HEK293 (cell line): ENCODE measurements around the gene SYNE2.

ENCODE experiments used
- CTCF ChIA-PET: fragments of 350-600 bp; formaldehyde crosslinking; extraction: SDS; loops from one replicate; lab custom pipeline; 2021; ENCODE audit warnings: antibody characterized with exemption; lab: Yijun Ruan, JAX
- POLR2A ChIA-PET: fragments of 300-600 bp; formaldehyde crosslinking; extraction: SDS; loops from one replicate; lab custom pipeline; 2020; ENCODE audit warnings: antibody characterized with exemption, inconsistent platforms; lab: Yijun Ruan, JAX
- H3K27ac ChIP-seq: fragments of 200-500 bp; sonication (Bioruptor generic); 2 replicates; pipeline ENCODE4 v1.5.1; 2014; ENCODE audit warnings: low read depth, low read length, control low read depth, inconsistent platforms; ENCODE audit errors: extremely low read depth
- H3K36me3 ChIP-seq, 2 experiments: fragments of 200-500 bp in 1 of 2; sonication (Bioruptor generic) in 1 of 2; 1 replicate in 1 of 2; 2 replicates in 1 of 2; pipeline ENCODE4 v1.5.1; 2014 to 2017; ENCODE audit warnings: inconsistent platforms in 2 of 2, low read length in 2 of 2; ENCODE audit not compliant: control insufficient read depth in 2 of 2, insufficient read depth in 1 of 2
- H3K4me1 ChIP-seq: fragments of 200-500 bp; sonication (Bioruptor generic); 2 replicates; pipeline ENCODE4 v1.5.1; 2014; ENCODE audit warnings: mild to moderate bottlenecking, low read length, inconsistent platforms; ENCODE audit not compliant: control insufficient read depth, insufficient read depth
- H3K4me3 ChIP-seq: 2 replicates; pipeline ENCODE4 v1.5.1; 2011; ENCODE audit warnings: low read depth, mild to moderate bottlenecking, control low read depth, low read length, moderate library complexity
- H3K9me3 ChIP-seq: fragments of 200-500 bp; sonication (Bioruptor generic); 2 replicates; pipeline ENCODE4 v1.5.1; 2014; ENCODE audit warnings: low read depth, low read length, inconsistent platforms; ENCODE audit not compliant: control insufficient read depth, insufficient read depth
- KLF10 ChIP-seq: fragments of 450-650 bp; IDR thresholded peaks from 2 replicates; pipeline ENCODE4 v1.5.1; 2018; ENCODE audit warnings: missing biosample characterization, mild to moderate bottlenecking, missing genetic modification characterization
- KLF7 ChIP-seq: fragments of 450-650 bp; formaldehyde crosslinking; IDR thresholded peaks from 2 replicates; pipeline ENCODE4 v1.5.1; 2016; ENCODE audit warnings: missing biosample characterization, missing genetic modification characterization, borderline replicate concordance
- KLF9 ChIP-seq: fragments of 450-650 bp; formaldehyde crosslinking; IDR thresholded peaks from 2 replicates; pipeline ENCODE4 v1.5.1; 2016; ENCODE audit warnings: missing biosample characterization, missing genetic modification characterization, low read depth
- MEIS1 ChIP-seq: sonication (generic); formaldehyde crosslinking; IDR thresholded peaks from 2 replicates; pipeline ENCODE4 v1.8.1; 2022; ENCODE audit warnings: missing genetic modification reagents, mild to moderate bottlenecking, borderline replicate concordance
- OSR2 ChIP-seq: fragments of 450-650 bp; formaldehyde crosslinking; IDR thresholded peaks from 2 replicates; pipeline ENCODE4 v1.5.1; 2016; ENCODE audit warnings: missing biosample characterization, missing genetic modification characterization
- OVOL3 ChIP-seq: fragments of 450-650 bp; formaldehyde crosslinking; IDR thresholded peaks from 2 replicates; pipeline ENCODE4 v1.5.1; 2016; ENCODE audit warnings: missing biosample characterization, missing genetic modification characterization
- SP2 ChIP-seq: fragments of 450-650 bp; formaldehyde crosslinking; IDR thresholded peaks from 2 replicates; pipeline ENCODE4 v1.5.1; 2016; ENCODE audit warnings: missing biosample characterization, missing genetic modification characterization
- ZNF112 ChIP-seq: fragments of 450-650 bp; formaldehyde crosslinking; IDR thresholded peaks from 2 replicates; pipeline ENCODE4 v1.5.0; 2017; ENCODE audit warnings: missing biosample characterization, missing genetic modification characterization
- ZNF169 ChIP-seq: fragments of 450-650 bp; formaldehyde crosslinking; IDR thresholded peaks from 2 replicates; pipeline ENCODE4 v1.5.1; 2016; ENCODE audit warnings: missing biosample characterization, missing genetic modification characterization
- ZNF175 ChIP-seq: fragments of 450-650 bp; formaldehyde crosslinking; IDR thresholded peaks from 2 replicates; pipeline ENCODE4 v1.5.1; 2016; ENCODE audit warnings: missing biosample characterization, missing genetic modification characterization
- ZNF2 ChIP-seq: fragments of 450-650 bp; formaldehyde crosslinking; IDR thresholded peaks from 2 replicates; pipeline ENCODE4 v1.5.1; 2016; ENCODE audit warnings: missing biosample characterization, missing genetic modification characterization
- ZNF302 ChIP-seq: fragments of 450-650 bp; formaldehyde crosslinking; IDR thresholded peaks from 2 replicates; pipeline ENCODE4 v1.5.1; 2016; ENCODE audit warnings: missing biosample characterization, missing genetic modification characterization, low read depth
- ZNF558 ChIP-seq: fragments of 450-650 bp; formaldehyde crosslinking; IDR thresholded peaks from 2 replicates; pipeline ENCODE4 v1.5.1; 2016; ENCODE audit warnings: missing biosample characterization, missing genetic modification characterization
- ZNF600 ChIP-seq: fragments of 450-650 bp; formaldehyde crosslinking; IDR thresholded peaks from 2 replicates; pipeline ENCODE4 v1.5.1; 2016; ENCODE audit warnings: missing biosample characterization, missing genetic modification characterization
- ZNF626 ChIP-seq: fragments of 450-650 bp; sonication (Bioruptor Pico); formaldehyde crosslinking; IDR thresholded peaks from 2 replicates; pipeline ENCODE4 v1.5.1; 2018; ENCODE audit warnings: missing biosample characterization, missing genetic modification characterization, inconsistent platforms
- ZNF629 ChIP-seq: fragments of 450-650 bp; formaldehyde crosslinking; IDR thresholded peaks from 2 replicates; pipeline ENCODE4 v1.5.1; 2017; ENCODE audit warnings: missing biosample characterization, missing genetic modification characterization
- ZNF76 ChIP-seq: fragments of 450-650 bp; formaldehyde crosslinking; IDR thresholded peaks from 2 replicates; pipeline ENCODE4; 2016; ENCODE audit warnings: low read depth, missing biosample characterization, missing genetic modification characterization, borderline replicate concordance
- ZNF830 ChIP-seq: fragments of 450-650 bp; IDR thresholded peaks from 2 replicates; pipeline ENCODE4 v1.5.0; 2018; ENCODE audit warnings: missing biosample characterization, missing genetic modification characterization, low read depth, mild to moderate bottlenecking, moderate library complexity
- TF ChIP-seq, protein P1 (sequence below): fragments of 450-650 bp; formaldehyde crosslinking; IDR thresholded peaks from 2 replicates; pipeline ENCODE4 v1.5.1; 2017; ENCODE audit warnings: missing biosample characterization, missing genetic modification characterization
- TF ChIP-seq, protein P2 (sequence below): fragments of 450-650 bp; formaldehyde crosslinking; IDR thresholded peaks from 2 replicates; pipeline ENCODE4 v1.5.1; 2016; ENCODE audit warnings: missing biosample characterization, missing genetic modification characterization

The SYNE2 gene

DNA sequence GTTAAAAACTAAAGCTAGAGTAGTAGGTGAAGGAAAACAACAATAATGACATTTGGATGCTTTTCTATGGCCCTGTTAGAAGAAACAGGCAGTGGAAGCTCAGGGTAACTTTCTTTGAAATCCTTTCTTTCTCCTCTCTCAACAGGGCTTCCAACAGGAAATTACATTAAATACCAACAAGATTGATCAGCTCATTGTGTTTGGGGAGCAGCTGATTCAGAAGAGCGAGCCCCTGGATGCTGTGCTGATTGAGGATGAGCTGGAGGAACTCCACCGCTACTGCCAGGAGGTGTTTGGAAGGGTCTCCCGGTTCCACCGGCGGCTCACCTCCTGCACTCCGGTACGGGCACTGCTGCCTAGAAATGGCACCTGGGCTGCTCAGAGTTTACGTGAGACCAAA, 359.9 kb downstream of the SYNE2 start:
- Histone ChIP-seq H3K9me3 (no peaks in the 10 kb centered on the region), H3K27ac (no peak overlapping the region), H3K4me3 (no peak overlapping the region), H3K36me3 (peaks cover 0 to 78% of the 10 kb centered on the region in 2 experiments; a peak in 2 of 3 replicates), H3K4me1 (no peaks in the 10 kb centered on the region)
- CTCF ChIA-PET, result no interaction called here
- TF ChIP-seq, protein P1, sequence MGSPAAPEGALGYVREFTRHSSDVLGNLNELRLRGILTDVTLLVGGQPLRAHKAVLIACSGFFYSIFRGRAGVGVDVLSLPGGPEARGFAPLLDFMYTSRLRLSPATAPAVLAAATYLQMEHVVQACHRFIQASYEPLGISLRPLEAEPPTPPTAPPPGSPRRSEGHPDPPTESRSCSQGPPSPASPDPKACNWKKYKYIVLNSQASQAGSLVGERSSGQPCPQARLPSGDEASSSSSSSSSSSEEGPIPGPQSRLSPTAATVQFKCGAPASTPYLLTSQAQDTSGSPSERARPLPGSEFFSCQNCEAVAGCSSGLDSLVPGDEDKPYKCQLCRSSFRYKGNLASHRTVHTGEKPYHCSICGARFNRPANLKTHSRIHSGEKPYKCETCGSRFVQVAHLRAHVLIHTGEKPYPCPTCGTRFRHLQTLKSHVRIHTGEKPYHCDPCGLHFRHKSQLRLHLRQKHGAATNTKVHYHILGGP (tag by site-specific recombination), result no peak
- TF ChIP-seq KLF9 (no peak), KLF7 (tag by site-specific recombination) (no peak)
- POLR2A ChIA-PET, result no interaction called here

DNA sequence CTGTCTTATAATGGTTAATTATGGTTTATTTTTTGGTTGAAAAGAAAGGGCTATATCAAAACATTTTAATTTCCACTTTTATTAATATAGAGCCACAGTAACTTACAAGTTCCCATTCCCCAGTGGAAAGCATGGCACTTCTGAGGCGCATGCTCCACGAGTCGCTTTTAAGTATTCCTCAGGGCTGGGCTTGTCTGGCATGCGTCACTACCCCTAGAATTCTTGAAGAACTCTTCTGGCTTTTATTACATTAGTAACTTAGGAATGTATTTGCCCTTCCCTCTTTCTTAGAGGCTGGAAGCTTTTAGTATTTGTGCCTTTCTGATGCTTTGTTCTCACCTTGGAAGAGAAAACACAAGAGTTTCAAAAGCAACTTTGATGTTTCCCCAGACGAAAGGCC, 360.3 kb downstream of the SYNE2 start:
- ChIA-PET CTCF (interaction anchor here (0.6 kb wide), 1 partner anchor 53 kb away, joined by 3 read pairs; no protein-coding TSS in a partner anchor), POLR2A (no interaction called here)
- H3K27ac ChIP-seq, result no peak overlapping the region
- peaks cover 0 to 81% of the 10 kb centered on the region in 2 experiments; a peak in 2 of 3 replicates for H3K36me3 ChIP-seq
- no peaks in the 10 kb centered on the region for H3K9me3 ChIP-seq
- H3K4me3 ChIP-seq, result no peak overlapping the region
- H3K4me1 ChIP-seq, result no peaks in the 10 kb centered on the region
- TF ChIP-seq ZNF302 (no peak), ZNF600 (tag by site-specific recombination) (no peak), ZNF830 (tag by site-specific recombination) (no peak), MEIS1 (no peak), ZNF175 (tag by site-specific recombination) (no peak)
- TF ChIP-seq, protein P2, sequence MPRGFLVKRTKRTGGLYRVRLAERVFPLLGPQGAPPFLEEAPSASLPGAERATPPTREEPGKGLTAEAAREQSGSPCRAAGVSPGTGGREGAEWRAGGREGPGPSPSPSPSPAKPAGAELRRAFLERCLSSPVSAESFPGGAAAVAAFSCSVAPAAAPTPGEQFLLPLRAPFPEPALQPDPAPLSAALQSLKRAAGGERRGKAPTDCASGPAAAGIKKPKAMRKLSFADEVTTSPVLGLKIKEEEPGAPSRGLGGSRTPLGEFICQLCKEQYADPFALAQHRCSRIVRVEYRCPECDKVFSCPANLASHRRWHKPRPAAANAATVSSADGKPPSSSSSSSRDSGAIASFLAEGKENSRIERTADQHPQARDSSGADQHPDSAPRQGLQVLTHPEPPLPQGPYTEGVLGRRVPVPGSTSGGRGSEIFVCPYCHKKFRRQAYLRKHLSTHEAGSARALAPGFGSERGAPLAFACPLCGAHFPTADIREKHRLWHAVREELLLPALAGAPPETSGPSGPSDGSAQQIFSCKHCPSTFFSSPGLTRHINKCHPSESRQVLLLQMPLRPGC (tag by site-specific recombination), result no peak

DNA sequence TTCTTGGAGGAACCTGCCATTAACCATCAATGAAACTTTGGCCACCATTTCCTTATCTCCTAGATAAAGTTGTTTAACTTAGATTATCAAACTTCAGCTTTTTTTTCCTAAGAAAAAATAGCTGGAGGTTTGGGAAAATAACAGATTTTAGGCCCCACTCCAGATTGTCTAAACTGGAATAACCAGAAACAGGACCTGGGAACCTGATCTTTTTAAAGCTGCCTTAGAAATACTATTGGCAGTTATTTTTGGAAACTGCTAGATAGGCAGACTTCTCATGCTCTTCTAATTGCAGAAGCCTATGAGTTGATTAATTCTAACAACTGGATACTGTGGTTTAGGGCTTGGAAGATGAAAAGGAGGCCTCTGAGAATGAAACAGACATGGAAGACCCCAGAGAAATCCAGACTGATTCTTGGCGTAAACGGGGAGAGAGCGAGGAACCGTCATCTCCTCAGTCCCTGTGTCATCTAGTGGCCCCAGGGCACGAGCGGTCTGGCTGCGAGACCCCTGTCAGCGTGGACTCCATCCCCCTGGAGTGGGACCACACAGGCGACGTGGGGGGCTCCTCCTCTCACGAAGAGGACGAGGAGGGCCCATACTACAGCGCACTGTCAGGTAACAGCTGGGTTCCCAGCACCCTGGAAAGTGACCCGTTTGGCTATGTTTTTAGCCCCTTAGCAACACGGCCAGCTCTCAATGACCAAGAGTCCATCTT, 361.2 kb downstream of the SYNE2 start:
- no peak for TF ChIP-seq ZNF76 (tag by site-specific recombination)
- no peak for TF ChIP-seq OVOL3 (tag by site-specific recombination)
- TF ChIP-seq ZNF626, result no peak
- TF ChIP-seq, protein P2 (tag by site-specific recombination), result no peak
- TF ChIP-seq ZNF112, result no peak
- TF ChIP-seq KLF10 (tag by site-specific recombination), result no peak
- TF ChIP-seq ZNF2 (tag by site-specific recombination), result no peak
- no peak for TF ChIP-seq ZNF558 (tag by site-specific recombination)
- no peak for TF ChIP-seq SP2 (tag by site-specific recombination)
- TF ChIP-seq ZNF629 (tag by site-specific recombination), result no peak
- no peak for TF ChIP-seq ZNF169 (tag by site-specific recombination)
- TF ChIP-seq OSR2, result no peak
- no peak for TF ChIP-seq MEIS1
- H3K27ac ChIP-seq, result no peak overlapping the region
- H3K36me3 ChIP-seq, result peaks cover 0 to 80% of the 10 kb centered on the region in 2 experiments; a peak in 2 of 3 replicates
- CTCF ChIA-PET, result interaction anchor here (0.6 kb wide), 1 partner anchor 54 kb away, joined by 3 read pairs; no protein-coding TSS in a partner anchor
- no peaks in the 10 kb centered on the region for H3K4me1 ChIP-seq
- POLR2A ChIA-PET, result interaction anchor here (0.6 kb wide), 1 partner anchor 290 kb away, joined by 6 read pairs; no protein-coding TSS in a partner anchor
- H3K4me3 ChIP-seq, result no peak overlapping the region
- no peaks in the 10 kb centered on the region for H3K9me3 ChIP-seq
